ENCODE results near the gene HCAR2.
"Not testable (repeated sequence)": the region's sequence is repeated elsewhere in the genome, so short reads cannot be mapped to it uniquely, and the experiment has no call there.

Gene HCAR2

GRCh38 chr12:122715211-122715610 lies 12.1 kb upstream of the HCAR2 start:
- not testable (repeated sequence) for DNase-seq

- not testable (repeated sequence) for DNase-seq
Observed at GRCh38 chr12:122713491-122714188, 10.5 kb upstream of the HCAR2 start.

DNA sequence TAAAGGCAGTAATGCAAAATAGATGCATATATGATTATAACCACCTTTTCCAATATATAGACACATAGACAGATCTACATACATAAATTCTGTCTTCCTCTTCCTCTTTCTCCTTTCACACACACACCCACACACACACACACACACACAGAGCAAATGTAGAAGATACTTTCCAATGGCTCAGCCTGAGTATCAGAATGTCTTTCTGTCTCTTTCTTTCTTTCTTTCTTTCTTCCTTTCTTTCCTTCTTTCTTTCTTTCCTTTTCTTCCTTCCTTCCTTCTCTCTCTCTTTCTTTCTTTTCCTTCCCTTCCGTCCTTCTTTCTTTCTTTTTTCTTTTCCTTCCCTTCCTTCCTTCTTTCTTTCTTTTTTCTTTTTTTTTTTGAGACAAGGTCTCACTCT lies 8.1 kb upstream of the HCAR2 start:
- DNase-seq: not testable (repeated sequence)

DNA sequence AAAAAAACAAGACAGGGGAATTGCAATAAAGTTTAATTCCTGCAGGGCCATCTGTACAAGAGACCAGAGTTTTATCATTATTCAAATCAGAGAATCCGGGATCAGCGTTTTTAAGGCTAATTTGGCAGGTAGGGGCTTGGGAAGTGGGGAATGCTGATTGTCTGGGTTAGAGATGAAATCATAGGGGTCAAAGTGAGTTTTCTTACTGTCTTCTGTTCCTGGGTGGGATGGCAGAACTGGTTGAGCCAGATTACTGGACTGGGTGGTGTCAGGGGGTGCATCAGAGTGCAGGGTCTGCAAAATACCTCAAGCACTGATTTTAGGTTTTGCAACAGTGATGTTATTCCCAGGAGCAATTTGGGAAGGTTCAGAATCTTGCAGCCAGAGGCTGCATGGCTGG lies 7.2 kb upstream of the HCAR2 start:
- DNase-seq: not testable (repeated sequence)

GRCh38 chr12:122709287-122709686 lies 6.1 kb upstream of the HCAR2 start:
- not testable (repeated sequence) for DNase-seq

DNA sequence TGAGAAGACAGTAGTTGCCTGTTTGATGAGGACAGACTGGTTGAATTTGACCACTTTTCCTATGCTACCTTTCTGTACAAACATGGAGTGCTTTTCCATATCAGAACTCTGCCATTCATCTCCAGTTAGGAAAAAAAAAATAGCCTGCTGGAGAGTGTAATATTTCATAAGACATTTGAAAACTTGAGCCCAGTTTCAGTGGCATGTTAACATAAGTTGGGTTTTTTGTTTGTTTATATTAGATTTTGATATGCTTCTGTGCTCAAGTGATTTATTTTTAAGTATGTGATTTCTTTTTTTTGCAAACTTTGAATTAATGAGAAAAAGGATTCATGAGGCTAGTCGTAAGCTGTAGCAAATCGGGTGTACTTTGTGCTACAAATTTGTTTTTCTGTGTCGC lies 684 bp upstream of the HCAR2 start:
- DNase-seq: not testable (repeated sequence)

DNA sequence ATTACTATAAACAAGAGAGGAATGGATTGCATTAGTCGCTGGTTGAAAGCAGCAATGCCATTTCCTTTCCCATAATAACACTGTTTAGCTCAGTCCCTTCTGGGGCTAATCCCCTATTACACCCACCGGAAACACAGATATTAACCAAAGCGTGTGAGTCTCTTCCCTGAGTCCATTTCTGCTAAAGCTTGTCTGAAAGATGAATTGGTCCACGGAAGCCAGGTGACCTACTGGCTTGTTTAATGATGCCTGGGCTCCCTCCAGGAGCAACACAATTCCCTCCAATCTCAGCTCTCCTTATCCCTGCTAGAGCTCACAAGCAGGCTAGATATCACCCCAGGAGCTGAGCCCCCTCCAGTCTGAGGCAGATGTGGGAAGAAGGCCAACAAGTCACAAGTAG lies 1.7 kb downstream of the HCAR2 start:
- not testable (repeated sequence) for DNase-seq

- not testable (repeated sequence) for DNase-seq
Observed at GRCh38 chr12:122700038-122700710, 3.0 kb downstream of the HCAR2 start.

DNA sequence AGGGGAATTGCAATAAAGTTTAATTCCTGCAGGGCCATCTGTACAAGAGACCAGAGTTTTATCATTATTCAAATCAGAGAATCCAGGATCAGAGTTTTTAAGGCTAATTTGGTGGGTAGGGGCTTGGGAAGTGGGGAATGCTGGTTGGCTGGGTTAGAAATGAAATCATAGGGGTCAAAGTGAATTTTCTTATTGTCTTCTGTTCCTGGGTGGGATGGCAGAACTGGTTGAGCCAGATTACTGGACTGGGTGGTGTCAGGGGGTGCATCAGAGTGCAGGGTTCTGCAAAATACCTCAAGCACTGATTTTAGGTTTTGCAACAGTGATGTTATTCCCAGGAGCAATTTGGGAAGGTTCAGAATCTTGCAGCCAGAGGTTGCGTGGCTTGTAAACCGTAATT lies 6.2 kb downstream of the HCAR2 start:
- not testable (repeated sequence) for DNase-seq

- no peak for DNase-seq
Observed at GRCh38 chr12:122691566-122691965, 11.6 kb downstream of the HCAR2 start.

DNA sequence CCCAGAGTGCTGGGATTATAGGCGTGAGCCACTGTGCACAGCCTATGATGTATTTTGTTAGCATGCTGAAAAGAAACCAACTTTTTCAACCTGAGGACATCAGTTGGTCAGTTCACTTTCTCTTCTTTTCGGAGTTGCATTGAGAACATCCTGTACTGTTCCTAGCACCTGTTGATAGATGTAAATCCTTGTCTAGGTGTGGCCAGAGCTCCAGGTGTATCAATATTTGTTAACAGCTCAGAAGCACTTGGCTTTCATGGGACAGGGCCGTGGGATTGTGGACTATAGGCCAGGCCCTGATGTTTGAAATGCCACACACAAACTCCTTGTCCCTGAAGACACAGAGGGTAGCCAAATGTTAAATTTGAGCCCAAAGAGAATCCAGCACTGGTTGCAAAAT lies 14.9 kb downstream of the HCAR2 start:
- DNase-seq: no peak

DNA sequence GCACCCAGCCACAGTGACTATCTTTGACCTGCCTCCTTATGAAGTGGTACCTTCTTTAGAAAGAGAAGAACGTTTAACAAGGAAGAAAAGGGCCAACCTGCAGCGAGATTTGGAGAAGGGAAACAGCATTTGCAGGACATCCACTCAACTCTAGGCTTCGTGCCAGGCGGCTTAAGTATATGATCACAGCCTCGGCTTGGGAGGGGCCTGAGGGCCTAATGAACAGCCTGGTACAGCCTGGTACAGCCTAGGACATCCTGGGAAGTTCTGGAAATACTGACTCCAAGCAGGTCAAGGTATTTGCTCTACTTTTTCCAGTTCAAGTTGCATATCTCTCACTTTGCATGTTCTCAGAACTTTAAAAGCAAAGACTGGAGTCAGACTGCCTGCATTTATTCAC lies 16.1 kb downstream of the HCAR2 start:
- DNase-seq: peak; percentile 27

DNA sequence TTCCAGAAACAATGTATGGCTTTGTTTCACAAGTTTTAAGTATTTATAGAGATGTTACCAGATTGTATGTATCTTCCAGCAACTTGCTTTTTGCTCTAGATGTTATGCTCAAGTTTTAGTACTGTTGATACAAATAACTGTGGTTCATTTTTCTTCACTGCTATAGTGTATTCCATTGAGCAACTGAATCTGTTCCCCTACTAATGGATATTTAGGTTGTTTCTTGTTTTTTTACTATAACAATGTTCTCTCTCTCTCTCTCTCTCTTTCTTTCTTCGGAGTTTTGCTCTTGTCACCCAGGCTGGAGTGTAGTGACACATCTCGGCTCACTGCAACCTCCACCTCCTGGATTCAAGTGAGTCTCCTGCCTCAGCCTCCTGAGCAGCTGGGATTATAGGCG lies 16.6 kb downstream of the HCAR2 start:
- no peak for DNase-seq

GRCh38 chr12:122684297-122684813 lies 18.8 kb downstream of the HCAR2 start:
- no peak for DNase-seq

- DNase-seq: no peak
Observed at GRCh38 chr12:122681814-122682213, 21.3 kb downstream of the HCAR2 start.

- DNase-seq: not testable (repeated sequence)
Observed at GRCh38 chr12:122680989-122681388, 22.2 kb downstream of the HCAR2 start.

- DNase-seq: not testable (repeated sequence)
Observed at GRCh38 chr12:122676781-122677180, 26.4 kb downstream of the HCAR2 start.

DNA sequence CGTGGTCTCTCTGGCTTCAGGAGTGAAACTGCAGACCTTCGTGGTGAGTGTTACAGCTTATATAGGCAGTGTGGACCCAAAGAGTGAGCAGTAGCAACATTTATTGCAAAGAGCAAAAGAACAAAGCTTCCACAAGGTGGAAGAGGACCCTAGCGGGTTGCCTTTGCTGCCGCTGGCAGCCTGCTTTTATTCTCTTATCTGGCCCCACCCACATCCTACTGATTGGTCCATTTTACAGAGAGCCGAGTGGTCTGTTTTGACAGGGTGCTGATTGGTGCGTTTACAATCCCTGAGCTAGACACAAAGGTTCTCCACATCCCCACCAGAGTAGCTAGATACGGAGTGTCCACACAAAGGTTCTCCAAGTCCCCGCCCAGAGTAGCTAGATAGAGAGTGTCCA lies 27.1 kb downstream of the HCAR2 start:
- DNase-seq: not testable (repeated sequence)

GRCh38 chr12:122672515-122672914 lies 30.6 kb downstream of the HCAR2 start:
- DNase-seq: no peak

- no peak for DNase-seq
Observed at GRCh38 chr12:122669397-122670070, 33.6 kb downstream of the HCAR2 start.

GRCh38 chr12:122668268-122668667 lies 34.9 kb downstream of the HCAR2 start:
- DNase-seq: no peak

- DNase-seq: no peak
Observed at GRCh38 chr12:122665759-122666158, 37.4 kb downstream of the HCAR2 start.

GRCh38 chr12:122665349-122665748 lies 37.8 kb downstream of the HCAR2 start:
- DNase-seq: no peak

GRCh38 chr12:122661938-122662337 lies 41.2 kb downstream of the HCAR2 start:
- no peak for DNase-seq

All from NCI-H1105 treated with DMSO at 0.1 percent for 48 hours (cell line).